Brain microvascular endothelial cell (primary cell): ENCODE measurements around the gene ITGB2.
A peak's percentile ranks its signal among the peaks of the same experiment; 100 is the strongest.

ENCODE experiments used
- DNase-seq: peaks from one replicate; pipeline ENCODE4 v3.0.0-alpha.2; 2020
- H3K27ac ChIP-seq: fragments of 250-450 bp; sonication (Bioruptor Pico); 2 replicates; pipeline ENCODE4 v1.5.1; 2020; ENCODE audit warnings: mild to moderate bottlenecking, moderate library complexity
- H3K27me3 ChIP-seq: fragments of 250-450 bp; sonication (Bioruptor Pico); replicated peaks from 2 replicates; pipeline ENCODE4 v1.5.1; 2020; ENCODE audit warnings: mild to moderate bottlenecking
- H3K36me3 ChIP-seq: fragments of 250-450 bp; sonication (Bioruptor Pico); replicated peaks from 2 replicates; pipeline ENCODE4 v1.5.1; 2020; ENCODE audit warnings: mild to moderate bottlenecking
- H3K4me3 ChIP-seq: 2 replicates; pipeline ENCODE4 v1.5.1; 2011; ENCODE audit warnings: low read depth, mild to moderate bottlenecking, control low read depth, low read length, moderate library complexity
- in situ Hi-C: cut with HindIII; loops from 2 replicates; pipeline ENCODE4 v1.10.0; 2017; ENCODE audit warnings: low sequenced_read_pairs, low pct_ligation_motif_present
- TF ChIP-seq, protein P1 (sequence below): IDR thresholded peaks from 2 replicates; pipeline ENCODE4 v1.5.1; 2011; ENCODE audit warnings: low read depth, mild to moderate bottlenecking, moderate library complexity, low read length, control low read depth, inconsistent platforms; ENCODE audit errors: missing control alignments

Gene ITGB2

DNA sequence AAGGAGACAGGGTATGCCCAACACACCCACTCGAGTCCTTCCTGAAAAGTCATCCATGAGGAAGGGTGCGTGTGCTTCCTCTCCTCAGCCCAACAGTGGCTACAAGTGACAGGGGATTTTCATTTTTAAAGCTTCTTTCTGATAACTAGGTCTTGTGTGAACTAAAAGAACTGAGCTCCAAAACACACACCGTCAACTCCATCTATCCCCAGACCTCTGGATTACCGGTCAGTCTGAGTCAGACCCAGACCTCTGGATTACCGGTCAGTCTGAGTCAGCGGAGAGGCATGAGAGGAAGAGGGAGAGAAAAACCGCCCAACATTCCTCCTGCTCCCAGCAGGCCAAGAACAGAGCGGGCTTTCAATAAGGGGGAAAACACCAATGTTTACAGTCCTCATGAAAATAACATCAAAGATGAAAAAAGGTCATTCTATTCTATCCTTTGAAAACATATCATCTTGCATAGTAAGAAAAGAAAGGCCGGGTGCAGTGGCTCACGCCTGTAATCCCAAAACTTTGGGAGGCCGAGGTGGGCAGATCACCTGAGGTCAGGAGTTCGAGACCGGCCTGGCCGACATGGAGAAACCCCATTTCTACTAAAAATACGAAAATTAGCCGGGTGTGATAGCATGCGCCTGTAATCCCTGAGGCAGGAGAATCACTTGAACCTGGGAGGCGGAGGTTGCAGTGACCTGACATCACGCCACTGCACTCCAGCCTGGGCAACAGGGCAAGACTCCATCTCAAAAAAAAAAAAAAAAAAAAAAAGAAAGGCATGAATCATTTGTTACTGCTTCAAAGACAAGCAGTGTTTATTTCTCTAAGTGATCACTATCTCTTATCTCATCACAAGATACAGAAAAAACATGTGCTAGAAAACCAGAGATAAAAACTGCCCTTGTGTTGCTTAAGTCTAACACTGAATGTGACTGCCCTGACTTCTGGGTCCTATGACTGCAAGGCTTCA lies 50.6 kb downstream of the ITGB2 start:
- TF ChIP-seq, protein P1, sequence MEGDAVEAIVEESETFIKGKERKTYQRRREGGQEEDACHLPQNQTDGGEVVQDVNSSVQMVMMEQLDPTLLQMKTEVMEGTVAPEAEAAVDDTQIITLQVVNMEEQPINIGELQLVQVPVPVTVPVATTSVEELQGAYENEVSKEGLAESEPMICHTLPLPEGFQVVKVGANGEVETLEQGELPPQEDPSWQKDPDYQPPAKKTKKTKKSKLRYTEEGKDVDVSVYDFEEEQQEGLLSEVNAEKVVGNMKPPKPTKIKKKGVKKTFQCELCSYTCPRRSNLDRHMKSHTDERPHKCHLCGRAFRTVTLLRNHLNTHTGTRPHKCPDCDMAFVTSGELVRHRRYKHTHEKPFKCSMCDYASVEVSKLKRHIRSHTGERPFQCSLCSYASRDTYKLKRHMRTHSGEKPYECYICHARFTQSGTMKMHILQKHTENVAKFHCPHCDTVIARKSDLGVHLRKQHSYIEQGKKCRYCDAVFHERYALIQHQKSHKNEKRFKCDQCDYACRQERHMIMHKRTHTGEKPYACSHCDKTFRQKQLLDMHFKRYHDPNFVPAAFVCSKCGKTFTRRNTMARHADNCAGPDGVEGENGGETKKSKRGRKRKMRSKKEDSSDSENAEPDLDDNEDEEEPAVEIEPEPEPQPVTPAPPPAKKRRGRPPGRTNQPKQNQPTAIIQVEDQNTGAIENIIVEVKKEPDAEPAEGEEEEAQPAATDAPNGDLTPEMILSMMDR, result no peak
- in situ Hi-C loops, result no loop called here
- no peaks in the 10 kb centered on the region for H3K27me3 ChIP-seq
- DNase-seq, result peak; percentile 93
- peak overlapping the region; percentile 26 for H3K4me3 ChIP-seq
- peaks cover 9% of the 10 kb centered on the region for H3K36me3 ChIP-seq
- H3K27ac ChIP-seq, result peak overlapping the region; percentile 87

DNA sequence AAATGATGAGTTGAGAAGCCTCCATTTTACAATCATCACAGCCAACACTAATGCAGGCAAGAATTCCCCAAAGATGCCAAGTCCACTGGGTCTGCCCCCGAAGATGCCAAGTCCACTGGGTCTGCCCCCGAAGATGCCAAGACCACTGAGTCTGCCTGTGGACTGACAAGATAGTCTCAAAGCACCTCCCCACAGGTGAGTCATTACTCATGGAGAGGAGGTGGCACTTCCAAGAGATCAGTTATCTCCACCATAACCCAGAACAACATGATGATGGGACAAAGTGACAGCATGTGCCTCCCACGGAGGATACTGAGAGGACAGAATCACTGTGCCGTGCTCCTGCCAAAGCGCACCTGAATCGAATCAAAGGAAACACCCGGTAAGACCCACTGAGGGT lies 52.0 kb downstream of the ITGB2 start:
- in situ Hi-C loops, result no loop called here
- no peak overlapping the region for H3K4me3 ChIP-seq
- peaks cover 22% of the 10 kb centered on the region for H3K36me3 ChIP-seq
- TF ChIP-seq, protein P1, result no peak
- no peak for DNase-seq
- H3K27ac ChIP-seq, result no peak overlapping the region
- no peaks in the 10 kb centered on the region for H3K27me3 ChIP-seq

DNA sequence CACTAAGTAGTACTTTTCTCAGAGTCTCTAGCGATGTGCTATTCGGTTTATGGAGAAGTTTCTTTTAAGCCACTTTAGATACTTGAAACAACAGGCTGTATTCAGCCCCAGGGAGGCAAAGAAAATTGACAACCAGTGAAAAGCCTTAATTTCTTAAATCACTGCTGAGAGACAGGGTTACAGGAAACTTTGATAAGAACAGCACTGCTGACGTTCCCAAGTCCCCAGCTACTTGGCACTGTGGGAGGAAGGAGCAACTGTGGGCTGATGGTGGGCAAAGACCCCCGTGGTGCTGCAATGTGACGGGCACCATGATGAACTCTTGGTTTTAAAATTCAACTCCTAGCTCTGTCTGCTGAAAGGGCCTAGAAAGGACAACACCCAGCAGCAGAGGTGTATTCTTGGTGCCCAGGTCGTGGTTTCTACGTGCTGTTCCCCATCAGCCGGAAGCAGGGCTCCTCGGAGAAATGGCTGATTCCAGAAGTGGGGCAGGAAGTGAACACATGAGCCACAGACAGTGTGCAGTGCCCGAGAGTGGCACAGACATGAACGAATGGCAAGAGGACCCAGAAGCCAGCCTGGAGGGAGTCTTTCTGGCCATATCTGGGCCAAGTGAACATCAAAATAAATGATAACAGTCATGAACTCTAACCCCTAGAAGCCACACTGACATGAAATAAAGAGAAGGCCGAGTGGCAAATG lies 52.5 kb downstream of the ITGB2 start:
- TF ChIP-seq, protein P1, result no peak
- Histone ChIP-seq H3K36me3 (peaks cover 27% of the 10 kb centered on the region), H3K27me3 (no peaks in the 10 kb centered on the region), H3K4me3 (no peak overlapping the region), H3K27ac (no peak overlapping the region)
- DNase-seq, result no peak
- in situ Hi-C loops, result no loop called here

DNA sequence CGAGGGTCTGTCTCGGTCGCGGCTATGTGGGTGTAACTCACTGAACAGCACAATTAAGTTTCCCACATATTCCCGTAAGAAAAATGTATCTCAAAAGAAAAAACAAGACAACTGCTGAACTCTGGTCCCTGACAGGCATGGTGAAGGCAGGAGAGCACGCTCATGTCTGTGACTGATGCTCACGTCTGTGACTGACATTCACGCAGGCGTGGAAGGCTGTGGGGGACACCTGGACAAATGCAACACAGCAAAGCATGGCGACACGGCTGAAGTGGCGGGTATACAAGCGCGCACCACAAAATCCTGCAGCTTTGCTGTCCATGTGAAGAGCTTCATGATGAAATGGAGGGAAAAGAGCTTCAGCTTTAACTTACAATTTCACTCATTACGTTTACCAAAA lies 53.2 kb downstream of the ITGB2 start:
- in situ Hi-C loops, result no loop called here
- H3K27me3 ChIP-seq, result no peaks in the 10 kb centered on the region
- peaks cover 27% of the 10 kb centered on the region for H3K36me3 ChIP-seq
- DNase-seq, result no peak
- H3K4me3 ChIP-seq, result no peak overlapping the region
- H3K27ac ChIP-seq, result no peak overlapping the region
- TF ChIP-seq, protein P1, result no peak

DNA sequence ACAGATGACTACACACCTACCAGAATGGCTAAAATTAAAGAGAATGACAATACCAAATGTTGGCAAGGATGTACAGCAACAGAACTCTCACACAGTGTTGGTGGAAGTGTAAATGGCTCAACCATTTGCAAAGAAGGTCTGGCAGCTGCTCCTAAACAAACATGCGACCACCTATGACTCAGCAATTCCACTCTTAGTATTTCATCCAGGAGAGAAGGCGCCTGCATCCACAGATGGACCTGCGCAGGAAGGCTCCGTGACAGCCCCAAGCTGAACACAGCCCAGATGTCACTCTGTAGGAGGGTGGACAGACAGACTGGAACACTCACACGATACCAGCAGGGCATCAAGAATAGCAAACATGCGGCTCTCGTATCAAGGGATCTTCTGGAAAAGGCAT lies 53.9 kb downstream of the ITGB2 start:
- DNase-seq, result peak; percentile 45
- Histone ChIP-seq H3K4me3 (no peak overlapping the region), H3K36me3 (peaks cover 27% of the 10 kb centered on the region), H3K27ac (no peak overlapping the region), H3K27me3 (no peaks in the 10 kb centered on the region)
- in situ Hi-C loops, result no loop called here
- TF ChIP-seq, protein P1, result no peak
